Vagina (tissue), 2 donors: ENCODE results near the gene NUFIP1. TPM values are rescaled to one million over a fixed set of nuclear protein-coding genes. Genes with fewer than 3 reads are reported as not detected.

Experiments used
- DNase-seq, 2 donors: peaks; one replicate each; pipeline ENCODE4 v3.0.0-alpha.2; 2017; ENCODE audit errors: extremely low spot score in 2 of 2
- H3K27ac ChIP-seq: fragments of 200-600 bp; sonication (generic); one replicate; pipeline ENCODE4 v1.5.1; 2019
- H3K27me3 ChIP-seq: fragments of 200-600 bp; sonication (generic); one replicate; pipeline ENCODE4 v1.5.1; 2019
- H3K36me3 ChIP-seq, 2 donors: fragments of 200-600 bp; sonication (generic); one replicate each; pipeline ENCODE4 v1.5.1; 2017 to 2019
- H3K4me1 ChIP-seq: fragments of 200-600 bp; sonication (generic); one replicate; pipeline ENCODE4 v1.5.1; 2019
- H3K4me3 ChIP-seq, 2 donors: fragments of 200-600 bp; sonication (generic); 1 replicate in 1 of 2; 2 replicates in 1 of 2; pipeline ENCODE4 v1.5.1; 2016 to 2019
- H3K9me3 ChIP-seq: fragments of 200-600 bp; sonication (generic); one replicate; pipeline ENCODE4 v1.5.1; 2019
- CTCF ChIP-seq, 3 experiments: fragments of 450-650 bp in 2 of 3; fragments of 200-600 bp in 1 of 3; sonication (generic) in 1 of 3; IDR thresholded peaks; one replicate each; pipeline ENCODE4 v1.5.1; 2017 to 2019; ENCODE audit warnings: antibody characterized with exemption in 3 of 3, mild to moderate bottlenecking in 2 of 3, moderate library complexity in 2 of 3
- POLR2A ChIP-seq, 2 donors: fragments of 450-650 bp; IDR thresholded peaks; one replicate each; pipeline ENCODE4 v1.6.1; 2017; ENCODE audit warnings: antibody characterized with exemption in 2 of 2, mild to moderate bottlenecking in 2 of 2, moderate library complexity in 2 of 2
- POLR2AphosphoS5 ChIP-seq, 2 donors: sonication (generic); formaldehyde crosslinking; IDR thresholded peaks; one replicate each; pipeline ENCODE4 v1.9.0; 2017; ENCODE audit warnings: antibody characterized with exemption in 2 of 2, mild to moderate bottlenecking in 2 of 2, low read depth in 1 of 2; ENCODE audit not compliant: insufficient read depth in 1 of 2
- intact Hi-C: fragments of 100-400 bp; cut with DNase I; formaldehyde crosslinking; loops from one replicate; pipeline ENCODE4 v1.15.1; 2023
- total RNA-seq: library from RNA; depleted of rRNA; stranded (reverse); fragments of >200 nt; gene quantifications from one replicate; pipeline ENCODE4 v1.2.3, GENCODE V29; 2016

NUFIP1 gene
- total RNA-seq, 1 donor from 2014 or later: 2.5 TPM

GRCh38 chr13:44930280-44930679 lies 59.0 kb downstream of the NUFIP1 start:
- H3K4me3 ChIP-seq: no peak overlapping the region
- no peak for DNase-seq
- TF ChIP-seq POLR2AphosphoS5 (IDR thresholded peaks at IDR 0.05; ENCODE audit: insufficient read depth in 1 of 2, low read depth in 1 of 2) (no peak), POLR2A (IDR thresholded peaks at IDR 0.05) (no peak), CTCF (IDR thresholded peaks at IDR 0.05) (no peak)
- peaks cover 35% of the 10 kb centered on the region for H3K4me1 ChIP-seq
- peak overlapping the region; percentile 66 for H3K27ac ChIP-seq
- H3K9me3 ChIP-seq: no peaks in the 10 kb centered on the region
- no peaks in the 10 kb centered on the region for H3K36me3 ChIP-seq
- intact Hi-C loops: no loop called here
- no peaks in the 10 kb centered on the region for H3K27me3 ChIP-seq

GRCh38 chr13:44929692-44930091 lies 59.6 kb downstream of the NUFIP1 start:
- Histone ChIP-seq H3K27me3 (no peaks in the 10 kb centered on the region), H3K36me3 (no peaks in the 10 kb centered on the region), H3K4me3 (no peak overlapping the region), H3K9me3 (no peaks in the 10 kb centered on the region), H3K27ac (peak overlapping the region; percentile 66), H3K4me1 (peaks cover 33% of the 10 kb centered on the region)
- TF ChIP-seq CTCF (IDR thresholded peaks at IDR 0.05) (no peak), POLR2AphosphoS5 (IDR thresholded peaks at IDR 0.05; ENCODE audit: insufficient read depth in 1 of 2, low read depth in 1 of 2) (no peak), POLR2A (IDR thresholded peaks at IDR 0.05) (no peak)
- no peak for DNase-seq
- intact Hi-C loops: no loop called here

GRCh38 chr13:44927968-44928367 lies 61.3 kb downstream of the NUFIP1 start:
- intact Hi-C loops: no loop called here
- H3K36me3 ChIP-seq: no peaks in the 10 kb centered on the region
- peaks cover 16% of the 10 kb centered on the region for H3K4me1 ChIP-seq
- DNase-seq: no peak
- no peak for TF ChIP-seq CTCF (IDR thresholded peaks at IDR 0.05)
- TF ChIP-seq POLR2AphosphoS5 (IDR thresholded peaks at IDR 0.05; ENCODE audit: insufficient read depth in 1 of 2, low read depth in 1 of 2): no peak
- no peak for TF ChIP-seq POLR2A (IDR thresholded peaks at IDR 0.05)
- H3K4me3 ChIP-seq: no peak overlapping the region
- no peak overlapping the region for H3K27ac ChIP-seq
- H3K9me3 ChIP-seq: no peaks in the 10 kb centered on the region
- no peaks in the 10 kb centered on the region for H3K27me3 ChIP-seq

GRCh38 chr13:44921931-44922758 lies 67.1 kb downstream of the NUFIP1 start:
- peak in 1 of 2 donors; percentile 94 for DNase-seq
- no peaks in the 10 kb centered on the region for H3K36me3 ChIP-seq
- TF ChIP-seq POLR2AphosphoS5 (IDR thresholded peaks at IDR 0.05; ENCODE audit: insufficient read depth in 1 of 2, low read depth in 1 of 2) (peak; percentile 35 to 68), CTCF (IDR thresholded peaks at IDR 0.05) (no peak)
- H3K27ac ChIP-seq: peak overlapping the region; percentile 98
- no peak overlapping the region for H3K4me3 ChIP-seq
- H3K4me1 ChIP-seq: peaks cover 26% of the 10 kb centered on the region
- intact Hi-C loops: loop anchor here (5.0 kb wide), 1 partner anchor 45 kb away; no protein-coding TSS in a partner anchor
- no peaks in the 10 kb centered on the region for H3K27me3 ChIP-seq
- H3K9me3 ChIP-seq: no peaks in the 10 kb centered on the region

- H3K36me3 ChIP-seq: no peaks in the 10 kb centered on the region
- H3K27ac ChIP-seq: peak overlapping the region; percentile 98
- no peaks in the 10 kb centered on the region for H3K27me3 ChIP-seq
- H3K9me3 ChIP-seq: no peaks in the 10 kb centered on the region
- intact Hi-C loops: loop anchor here (5.0 kb wide), 1 partner anchor 46 kb away; no protein-coding TSS in a partner anchor
- no peak for DNase-seq
- H3K4me1 ChIP-seq: peaks cover 26% of the 10 kb centered on the region
- TF ChIP-seq CTCF (IDR thresholded peaks at IDR 0.05) (no peak), POLR2AphosphoS5 (IDR thresholded peaks at IDR 0.05; ENCODE audit: insufficient read depth in 1 of 2, low read depth in 1 of 2) (no peak), POLR2A (IDR thresholded peaks at IDR 0.05) (no peak)
- no peak overlapping the region for H3K4me3 ChIP-seq
Measured at GRCh38 chr13:44921246-44921877, 67.9 kb downstream of the NUFIP1 start.
